GM12878 (cell line): Measurements from ENCODE around the gene SLF1. TPM values are rescaled to one million over a fixed set of nuclear protein-coding genes. Genes with fewer than 3 reads are reported as not detected.

ENCODE experiments used
- ATAC-seq: fragments of 200-7000 bp; cut with Tn5 transposase; 3 replicates; pipeline ENCODE4 v1.9.1; 2020; ENCODE audit warnings: mild to moderate bottlenecking, moderate library complexity
- BruUV-seq: library from RNA; stranded (reverse); fragments of 400-500 nt; replicated peaks from 2 replicates; lab custom pipeline; 2021; lab: Mats Ljungman, UMichigan
- CTCF ChIA-PET: fragments of 300-600 bp; sonication (Branson Sonifier 250); formaldehyde crosslinking; extraction: SDS; loops from one replicate; lab custom pipeline; 2021; ENCODE audit warnings: inconsistent platforms; lab: Yijun Ruan, JAX
- POLR2A ChIA-PET: fragments of 350-600 bp; formaldehyde crosslinking; extraction: SDS; loops from one replicate; lab custom pipeline; 2021; ENCODE audit warnings: inconsistent platforms; lab: Charles Lee
- RAD21 ChIA-PET: fragments of 300-600 bp; sonication (Branson Sonifier 250); formaldehyde crosslinking; loops from one replicate; lab custom pipeline; 2023; ENCODE audit warnings: antibody characterized with exemption; ENCODE audit not compliant: unreplicated experiment; lab: Charles Lee
- SMC1A ChIA-PET: fragments of 300-600 bp; sonication (Branson Sonifier 250); formaldehyde crosslinking; loops from one replicate; lab custom pipeline; 2023; ENCODE audit not compliant: unreplicated experiment, uncharacterized antibody; lab: Charles Lee
- DNase-seq: peaks from one replicate; pipeline ENCODE4 v3.0.0-alpha.2; 2011; ENCODE audit warnings: low read depth, low spot score
- FAIRE-seq: peaks from 3 replicates; lab custom pipeline; 2011; peaks lifted over from hg19 to GRCh38; lab: Jason Lieb, UNC
- H2AFZ ChIP-seq: 2 replicates; pipeline ENCODE4 v1.6.0; 2011; ENCODE audit warnings: low read depth, low read length, control low read depth; ENCODE audit not compliant: control insufficient read depth
- H3K27ac ChIP-seq: 2 replicates; pipeline ENCODE4 v1.5.1; 2011; ENCODE audit warnings: control low read depth; ENCODE audit not compliant: control insufficient read depth, insufficient read depth
- H3K27me3 ChIP-seq, 2 experiments: replicated peaks in 1 of 2; 2 replicates each; pipeline versions ENCODE4 v1.6.0 to v1.6.1; 2011; ENCODE audit warnings: low read length in 1 of 2; ENCODE audit not compliant: control insufficient read depth in 2 of 2, insufficient read depth in 2 of 2
- H3K36me3 ChIP-seq, 2 experiments: 2 replicates each; pipeline ENCODE4 v1.5.1; 2011; ENCODE audit warnings: low read length in 1 of 2; ENCODE audit not compliant: control insufficient read depth in 2 of 2, insufficient read depth in 2 of 2
- H3K4me1 ChIP-seq: 2 replicates; pipeline ENCODE4 v1.6.1; 2011; ENCODE audit warnings: mild to moderate bottlenecking, low read length, moderate library complexity, mixed read lengths; ENCODE audit not compliant: control insufficient read depth, insufficient read depth
- H3K4me2 ChIP-seq: 2 replicates; pipeline ENCODE4 v1.6.0; 2011; ENCODE audit warnings: control low read depth; ENCODE audit not compliant: control insufficient read depth, insufficient read depth
- H3K4me3 ChIP-seq: fragments of 200-600 bp; sonication (generic); 2 replicates; pipeline ENCODE4 v1.5.1; 2016
- H3K79me2 ChIP-seq: 2 replicates; pipeline ENCODE4 v1.6.0; 2011; ENCODE audit warnings: low read length; ENCODE audit not compliant: control insufficient read depth, insufficient read depth
- H3K9ac ChIP-seq: 2 replicates; pipeline ENCODE4 v1.8.0; 2011; ENCODE audit warnings: low read length, control low read depth, mixed read lengths; ENCODE audit not compliant: control insufficient read depth, insufficient read depth
- H3K9me3 ChIP-seq: replicated peaks from 3 replicates; pipeline ENCODE4 v1.5.1; 2011; ENCODE audit warnings: mild to moderate bottlenecking, low read length; ENCODE audit not compliant: control insufficient read depth, insufficient read depth
- H4K20me1 ChIP-seq: 2 replicates; pipeline ENCODE4 v1.6.0; 2011; ENCODE audit not compliant: control insufficient read depth, insufficient read depth
- ATF7 ChIP-seq: fragments of 450-650 bp; IDR thresholded peaks from 2 replicates; pipeline ENCODE4 v1.6.1; 2016; ENCODE audit warnings: low read depth, mild to moderate bottlenecking
- CTCF ChIP-seq, 3 experiments: IDR thresholded peaks in 2 of 3; conservative IDR thresholded peaks in 1 of 3; 2 replicates each; pipeline ENCODE4 v1.5.1; 2011; ENCODE audit warnings: low read depth in 3 of 3, low read length in 3 of 3, mild to moderate bottlenecking in 3 of 3, control low read depth in 2 of 3, moderate library complexity in 2 of 3, inconsistent platforms in 1 of 3, mixed read lengths in 1 of 3; ENCODE audit not compliant: control insufficient read depth in 2 of 3, insufficient read depth in 1 of 3; ENCODE audit errors: extremely low read depth in 1 of 3
- IRF3 ChIP-seq: fragments of 450-650 bp; IDR thresholded peaks from 2 replicates; pipeline ENCODE4 v1.6.1; 2014; ENCODE audit warnings: mild to moderate bottlenecking
- IRF5 ChIP-seq: fragments of 450-650 bp; IDR thresholded peaks from 2 replicates; pipeline ENCODE4 v1.6.1; 2017; ENCODE audit warnings: borderline replicate concordance
- KLF5 ChIP-seq: fragments of 450-650 bp; IDR thresholded peaks from 2 replicates; pipeline ENCODE4 v1.6.1; 2014; ENCODE audit warnings: mild to moderate bottlenecking; ENCODE audit not compliant: partially characterized antibody
- NFIC ChIP-seq: IDR thresholded peaks from 2 replicates; pipeline ENCODE4 v1.6.1; 2012; ENCODE audit warnings: low read depth, mild to moderate bottlenecking, inconsistent platforms, low read length, moderate library complexity
- PAX8 ChIP-seq: fragments of 450-650 bp; IDR thresholded peaks from 2 replicates; pipeline ENCODE4 v1.6.1; 2017; ENCODE audit warnings: mild to moderate bottlenecking, moderate library complexity
- POLR2A ChIP-seq: IDR thresholded peaks from 2 replicates; pipeline ENCODE4 v1.6.1; 2011; ENCODE audit warnings: low read depth, mild to moderate bottlenecking, low read length
- RFX5 ChIP-seq: IDR thresholded peaks from 2 replicates; pipeline ENCODE4 v1.6.1; 2011; ENCODE audit warnings: low read depth, low read length, improper control_type of control experiment
- SIX5 ChIP-seq: IDR thresholded peaks from 2 replicates; pipeline ENCODE4 v1.6.1; 2011; ENCODE audit warnings: mild to moderate bottlenecking, low read depth, low read length, moderate library complexity; ENCODE audit not compliant: severe bottlenecking
- SKIL ChIP-seq: fragments of 450-650 bp; IDR thresholded peaks from 2 replicates; pipeline ENCODE4 v1.6.1; 2017; ENCODE audit warnings: mild to moderate bottlenecking, low read depth, inconsistent platforms; ENCODE audit not compliant: poor library complexity, severe bottlenecking
- SRF ChIP-seq, 2 experiments: IDR thresholded peaks; 2 replicates each; pipeline ENCODE4 v1.6.1; 2011; ENCODE audit warnings: low read depth in 2 of 2, low read length in 2 of 2, mild to moderate bottlenecking in 1 of 2, moderate library complexity in 1 of 2
- STAT3 ChIP-seq: IDR thresholded peaks from 2 replicates; pipeline ENCODE4 v1.6.1; 2011; ENCODE audit warnings: low read depth, low read length, improper control_type of control experiment
- SUZ12 ChIP-seq: fragments of 200-600 bp; sonication (generic); IDR thresholded peaks from one replicate; pipeline ENCODE4 v1.6.1; 2018; ENCODE audit warnings: antibody characterized with exemption, mild to moderate bottlenecking; ENCODE audit not compliant: unreplicated experiment
- ZBTB4 ChIP-seq: fragments of 450-650 bp; formaldehyde crosslinking; IDR thresholded peaks from 2 replicates; pipeline ENCODE4 v1.4.0; 2022; ENCODE audit warnings: mild to moderate bottlenecking, moderate library complexity
- WGBS: methylation state at CpG from one replicate; pipeline ENCODE4 v1.1.6; 2016; ENCODE audit warnings: low lambda C conversion rate; ENCODE audit not compliant: insufficient replicate concordance, insufficient coverage; ENCODE audit errors: missing lambda C conversion rate; 5-methylcytosine and 5-hydroxymethylcytosine counted together
- in situ Hi-C: fragments of 300-500 bp; cut with MboI; formaldehyde crosslinking; loops from 9 replicates; pipeline ENCODE4 v1.14.3; 2018; ENCODE audit warnings: mixed read lengths
- intact Hi-C: fragments of 100-400 bp; cut with micrococcal nuclease; formaldehyde crosslinking; loops from one replicate; pipeline ENCODE4 v1.14.2; 2022; ENCODE audit not compliant: unreplicated experiment
- polyA plus RNA-seq, 11 experiments: library from polyadenylated mRNA; depleted of rRNA in 4 of 11; unstranded in 6 of 11; stranded (reverse) in 5 of 11; fragments of >200 nt; fragmentation: Nextera tagmentation in 4 of 11; fragmentation: Illumina TruSeq in 1 of 11; extraction: Ambion mirVana in 4 of 11; extraction: Trizol in 1 of 11; gene quantifications; 1 replicate in 1 of 11; 2 replicates in 10 of 11; pipeline versions ENCODE4 v1.2.1 to v1.2.3, GENCODE V29; 2011 to 2016; ENCODE audit warnings: inconsistent platforms in 2 of 11, missing spikeins in 2 of 11, low read depth in 1 of 11
- total RNA-seq, 4 experiments: library from RNA; depleted of rRNA in 3 of 4; stranded (reverse); fragments of >200 nt in 3 of 4; fragmentation: Illumina TruSeq in 1 of 4; extraction: Trizol in 1 of 4; gene quantifications; 2 replicates each; pipeline versions ENCODE4 v1.2.1 to v1.2.3, GENCODE V29; 2013 to 2021

Gene SLF1
- total and polyA plus RNA-seq, 10 of the 15 experiments (the other 5 are each of a cell fraction or from before 2014, with no cell fraction given), result 8.1 to 27.0 (median 13.4) TPM

GRCh38 chr5:94661086-94661485 is 42.6 kb downstream of the SLF1 start:
- POLR2A ChIA-PET, result no interaction called here
- H3K4me1 ChIP-seq, result no peaks in the 10 kb centered on the region
- intact Hi-C loops, result no loop called here
- in situ Hi-C loops, result no loop called here
- no peak overlapping the region for H3K4me2 ChIP-seq
- FAIRE-seq (no peak), DNase-seq (no peak), ATAC-seq (no peak)
- peaks cover 16% of the 10 kb centered on the region for H3K9me3 ChIP-seq
- peaks cover 0 to 8% of the 10 kb centered on the region in 2 experiments; a peak in 2 of 4 replicates for H3K36me3 ChIP-seq
- H3K27me3 ChIP-seq, result no peaks in the 10 kb centered on the region
- BruUV-seq, result no TSS peak
- SMC1A ChIA-PET, result interaction anchor here (0.6 kb wide), 1 partner anchor 13 kb away, joined by 5 read pairs; no protein-coding TSS in a partner anchor
- H4K20me1 ChIP-seq, result no peaks in the 10 kb centered on the region
- no peak overlapping the region for H2AFZ ChIP-seq
- CTCF ChIA-PET, result no interaction called here
- H3K4me3 ChIP-seq, result no peak overlapping the region
- H3K9ac ChIP-seq, result no peak overlapping the region
- no peak overlapping the region for H3K27ac ChIP-seq
- no peaks in the 10 kb centered on the region for H3K79me2 ChIP-seq
- RAD21 ChIA-PET, result no interaction called here
- WGBS, result 94% methylated on average over 3 of the region's 3 CpGs
- no peak for TF ChIP-seq NFIC
- no peak for TF ChIP-seq SIX5
- TF ChIP-seq ATF7, result no peak
- TF ChIP-seq PAX8, result no peak
- TF ChIP-seq SKIL, result no peak
- TF ChIP-seq CTCF (IDR thresholded peaks at IDR 0.05 in 2 of 3, conservative IDR thresholded peaks at IDR 0.05 in 1 of 3; ENCODE audit: control insufficient read depth in 2 of 3, extremely low read depth in 1 of 3, insufficient read depth in 1 of 3, low read depth in 3 of 3, low read length in 3 of 3), result no peak
- TF ChIP-seq STAT3, result no peak
- TF ChIP-seq SRF (IDR thresholded peaks at IDR 0.05; ENCODE audit: low read depth in 2 of 2, low read length in 2 of 2), result no peak
- no peak for TF ChIP-seq RFX5
- TF ChIP-seq IRF5, result no peak
- TF ChIP-seq IRF3, result no peak
- no peak for TF ChIP-seq SUZ12
- no peak for TF ChIP-seq ZBTB4 (CRISPR knock-in tag)
- no peak for TF ChIP-seq KLF5
- TF ChIP-seq POLR2A, result no peak
